Prostate gland (tissue), 2 donors: ENCODE data around the gene PTPRO.

Experiments
- CTCF ChIP-seq, 4 experiments: fragments of 200-600 bp in 2 of 4; fragments of 450-650 bp in 2 of 4; sonication (generic) in 2 of 4; IDR thresholded peaks; 1 replicate in 3 of 4; 2 replicates in 1 of 4; pipeline ENCODE4 v1.5.1; 2016 to 2019; ENCODE audit warnings: antibody characterized with exemption in 4 of 4, mild to moderate bottlenecking in 2 of 4, moderate library complexity in 2 of 4
- POLR2A ChIP-seq: fragments of 450-650 bp; IDR thresholded peaks from one replicate; pipeline ENCODE4 v1.6.1; 2016; ENCODE audit warnings: antibody characterized with exemption, mild to moderate bottlenecking

- TF ChIP-seq CTCF (IDR thresholded peaks at IDR 0.05) (no peak), POLR2A (no peak)
Measured at GRCh38 chr12:15547063-15547462, 224.8 kb downstream of the PTPRO start.
